ENCODE data around the gene STRIP2. TPM values are rescaled to one million over a fixed set of nuclear protein-coding genes. Genes with fewer than 3 reads are reported as not detected.
A peak's percentile ranks its signal among the peaks of the same experiment; 100 is the strongest.

The STRIP2 gene
- total and polyA plus RNA-seq, 9 of the 15 experiments (the other 6 are each of a cell fraction or from before 2014, with no cell fraction given) = 10.1 to 81.8 (median 42.3) TPM

DNA sequence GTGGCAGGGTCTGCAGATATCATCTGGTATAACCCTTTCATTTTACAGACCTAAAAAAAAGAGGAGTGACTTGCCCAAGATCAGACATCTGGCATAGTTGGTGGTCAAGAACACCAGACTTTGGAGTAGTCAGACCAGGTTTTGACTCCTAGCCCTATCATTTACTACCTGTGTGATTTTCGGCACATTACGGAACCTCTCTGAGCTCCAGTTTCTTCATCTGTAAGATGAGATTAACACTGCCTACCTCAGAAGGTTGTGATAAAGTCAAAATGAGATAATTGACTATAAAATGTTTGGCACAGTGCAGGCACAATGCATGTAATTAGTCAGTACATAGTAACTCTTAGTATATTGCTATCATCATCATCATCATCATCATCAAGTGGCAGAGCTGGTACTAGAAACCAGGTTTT, 1.2 kb downstream of the STRIP2 start (continued):
- TF ChIP-seq GATA2 (CRISPR knock-in tag; IDR thresholded peaks at IDR 0.05) = peak; percentile 67
- TF ChIP-seq BCOR (IDR thresholded peaks at IDR 0.05) = no peak; the same call in none of the 2 replicates
- TF ChIP-seq ZFP36 (IDR thresholded peaks at IDR 0.05; ENCODE audit: low read depth, low read length, partially characterized antibody) = peak; percentile 93
- 0 out of 2 replicates have a peak, but pooled peaks have one; percentile 10 for TF ChIP-seq PHF21A (IDR thresholded peaks at IDR 0.05; ENCODE audit: borderline replicate concordance, low read depth)
- peak; percentile 57; the same call in 1 of the 2 replicates for TF ChIP-seq SP1 (CRISPR knock-in tag; IDR thresholded peaks at IDR 0.05)
- TF ChIP-seq, protein P1, sequence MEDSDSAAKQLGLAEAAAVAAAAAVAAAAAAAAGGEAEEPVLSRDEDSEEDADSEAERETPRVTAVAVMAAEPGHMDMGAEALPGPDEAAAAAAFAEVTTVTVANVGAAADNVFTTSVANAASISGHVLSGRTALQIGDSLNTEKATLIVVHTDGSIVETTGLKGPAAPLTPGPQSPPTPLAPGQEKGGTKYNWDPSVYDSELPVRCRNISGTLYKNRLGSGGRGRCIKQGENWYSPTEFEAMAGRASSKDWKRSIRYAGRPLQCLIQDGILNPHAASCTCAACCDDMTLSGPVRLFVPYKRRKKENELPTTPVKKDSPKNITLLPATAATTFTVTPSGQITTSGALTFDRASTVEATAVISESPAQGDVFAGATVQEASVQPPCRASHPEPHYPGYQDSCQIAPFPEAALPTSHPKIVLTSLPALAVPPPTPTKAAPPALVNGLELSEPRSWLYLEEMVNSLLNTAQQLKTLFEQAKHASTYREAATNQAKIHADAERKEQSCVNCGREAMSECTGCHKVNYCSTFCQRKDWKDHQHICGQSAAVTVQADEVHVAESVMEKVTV (CRISPR knock-in tag; IDR thresholded peaks at IDR 0.05) = peak; percentile 21; the same call in 1 of the 2 replicates
- peak; percentile 59; the same call in 1 of the 2 replicates for TF ChIP-seq NR2C2 (CRISPR knock-in tag; IDR thresholded peaks at IDR 0.05)
- TF ChIP-seq NR2C2 (tag; IDR thresholded peaks at IDR 0.05) = no peak
- peak; percentile 34; the same call in 1 of the 2 replicates for TF ChIP-seq ZNF224 (CRISPR knock-in tag; IDR thresholded peaks at IDR 0.05)

DNA sequence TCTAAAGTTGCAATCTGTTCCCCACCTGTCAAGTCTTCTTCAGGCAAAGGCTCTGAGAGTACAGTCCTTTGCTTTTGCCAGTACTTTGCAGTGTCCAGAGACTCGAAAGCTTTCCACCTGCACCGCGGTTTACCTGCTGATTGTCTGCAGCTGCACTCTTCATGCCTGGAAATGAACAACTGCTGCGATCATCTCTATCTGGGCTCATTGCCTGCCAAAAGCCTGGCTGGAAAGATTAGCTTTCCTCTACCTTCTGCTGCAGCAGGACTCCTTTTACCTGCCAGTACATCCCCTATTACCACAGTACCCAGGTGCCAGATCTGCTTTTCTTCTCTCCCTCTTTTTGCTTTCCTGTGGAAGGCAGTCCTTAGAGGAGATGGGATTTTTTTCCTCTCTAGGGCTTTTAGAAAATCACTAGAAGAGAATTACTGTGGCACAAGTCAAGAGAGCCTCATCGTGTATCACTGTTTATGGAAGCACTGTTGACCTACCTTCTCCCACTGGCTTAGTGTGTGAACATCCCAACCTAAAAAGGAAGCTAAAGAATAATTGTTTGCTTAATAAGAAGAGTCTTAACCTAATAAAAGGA, 2.2 kb downstream of the STRIP2 start:
- in situ Hi-C loops (cut with MboI) = no loop called here
- peak in 2 of 4 experiments; percentile 56 to 77 for DNase-seq (ENCODE audit: extremely low read depth in 1 of 4, low spot score in 3 of 4)
- TF ChIP-seq, protein P2, sequence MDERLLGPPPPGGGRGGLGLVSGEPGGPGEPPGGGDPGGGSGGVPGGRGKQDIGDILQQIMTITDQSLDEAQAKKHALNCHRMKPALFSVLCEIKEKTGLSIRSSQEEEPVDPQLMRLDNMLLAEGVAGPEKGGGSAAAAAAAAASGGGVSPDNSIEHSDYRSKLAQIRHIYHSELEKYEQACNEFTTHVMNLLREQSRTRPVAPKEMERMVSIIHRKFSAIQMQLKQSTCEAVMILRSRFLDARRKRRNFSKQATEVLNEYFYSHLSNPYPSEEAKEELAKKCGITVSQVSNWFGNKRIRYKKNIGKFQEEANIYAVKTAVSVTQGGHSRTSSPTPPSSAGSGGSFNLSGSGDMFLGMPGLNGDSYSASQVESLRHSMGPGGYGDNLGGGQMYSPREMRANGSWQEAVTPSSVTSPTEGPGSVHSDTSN (CRISPR knock-in tag; IDR thresholded peaks at IDR 0.05; ENCODE audit: low read depth) = no peak
- TF ChIP-seq, protein P2 (tag; conservative IDR thresholded peaks at IDR 0.05; ENCODE audit: low read depth) = no peak
- TF ChIP-seq SMC3 (conservative IDR thresholded peaks at IDR 0.05; ENCODE audit: insufficient read depth, low read depth, low read length) (no peak), ELF2 (CRISPR knock-in tag; IDR thresholded peaks at IDR 0.05) (no peak), MAFF (IDR thresholded peaks at IDR 0.05; ENCODE audit: low read length) (no peak), SMARCA4 (IDR thresholded peaks at IDR 0.05) (peak; percentile 41; the same call in 1 of the 2 replicates), NR2C1 (IDR thresholded peaks at IDR 0.05) (no peak), NR2C1 (tag; IDR thresholded peaks at IDR 0.05) (no peak), SMAD2 (IDR thresholded peaks at IDR 0.05; ENCODE audit: low read depth, low read length) (no peak), NRF1 (conservative IDR thresholded peaks at IDR 0.05 in 1 of 2, IDR thresholded peaks at IDR 0.05 in 1 of 2) (0 out of 4 replicates have a peak, but pooled peaks of 1 of the 2 experiments have one; percentile 16)

More for the DNA sequence above, 2.2 kb downstream of the STRIP2 start:
- peak; percentile 52 for FAIRE-seq
- intact Hi-C loops (cut with micrococcal nuclease) = loop anchor here (5.0 kb wide), 1 partner anchor 521 kb away; no protein-coding TSS in a partner anchor
- Histone ChIP-seq H2AFZ (ENCODE audit: low read depth, low read length) (no peak overlapping the region), H3K79me2 (ENCODE audit: control insufficient read depth, insufficient read depth, low read length) (peaks cover 64% of the 10 kb centered on the region), H3K4me2 (ENCODE audit: insufficient read depth, low read length) (peak overlapping the region; percentile 86), H3K4me3 (peak overlapping the region; percentile 60), H3K4me1 (replicated peaks in 1 of 2; ENCODE audit: control insufficient read depth in 2 of 2, insufficient read depth in 2 of 2, low read length in 2 of 2) (peaks cover 44 to 69% of the 10 kb centered on the region in 2 experiments), H3K9me1 (ENCODE audit: control insufficient read depth, insufficient read depth, low read length) (no peaks in the 10 kb centered on the region), H4K20me1 (replicated peaks; ENCODE audit: control insufficient read depth, insufficient read depth, low read length) (no peaks in the 10 kb centered on the region), H3K36me3 (ENCODE audit: control insufficient read depth, insufficient read depth, low read length) (peaks cover 37% of the 10 kb centered on the region), H3K27ac (ENCODE audit: extremely low read depth, low read depth, low read length) (peak overlapping the region; percentile 43; the same call in 1 of the 3 replicates), H3K27me3 (ENCODE audit: control insufficient read depth in 2 of 2, insufficient read depth in 2 of 2, low read length in 2 of 2) (no peaks in the 10 kb centered on the region), H3K9me3 (replicated peaks; ENCODE audit: control insufficient read depth, insufficient read depth, low read depth, low read length) (no peaks in the 10 kb centered on the region), H3K9ac (ENCODE audit: insufficient read depth in 1 of 2, low read depth in 2 of 2, low read length in 2 of 2) (peak overlapping the region; percentile 23 to 53; a peak in 2 of 4 replicates)
- ChIA-PET CTCF (ENCODE audit: low intra/inter-chr PET ratio) (no interaction called here), POLR2A (interaction anchor here (0.6 to 4.8 kb wide), 6 partner anchors 9 to 683 kb away, joined by 3 to 44 read pairs (median 4); no protein-coding TSS in a partner anchor)
- 3% methylated on average over 5 of the region's 5 CpGs for WGBS (ENCODE audit: insufficient coverage, low coverage, missing lambda C conversion rate)
- peak; percentile 5 for ATAC-seq
- BruUV-seq (replicated peaks) = no TSS peak

Measured in K562 (cell line).